Skeletal muscle tissue (tissue), 4 donors: ENCODE measurements around the gene M1AP. TPM values are rescaled to one million over a fixed set of nuclear protein-coding genes. Genes with fewer than 3 reads are reported as not detected.
"Not testable (repeated sequence)": the region's sequence is repeated elsewhere in the genome, so short reads cannot be mapped to it uniquely, and the experiment has no call there.

Experiments used
- H3K27ac ChIP-seq: one replicate; pipeline ENCODE4 v1.7.0; 2013; ENCODE audit warnings: mild to moderate bottlenecking, low read depth, low read length, inconsistent platforms
- H3K27me3 ChIP-seq, 3 donors: one replicate each; pipeline ENCODE4 v1.7.0; 2013; ENCODE audit warnings: low read length in 3 of 3; ENCODE audit not compliant: control insufficient read depth in 3 of 3, insufficient read depth in 3 of 3
- H3K36me3 ChIP-seq, 3 donors: one replicate each; pipeline ENCODE4 v1.7.0; 2013; ENCODE audit warnings: low read length in 3 of 3; ENCODE audit not compliant: control insufficient read depth in 3 of 3, insufficient read depth in 3 of 3
- H3K4me1 ChIP-seq, 3 donors: one replicate each; pipeline ENCODE4 v1.7.0; 2013; ENCODE audit warnings: low read length in 3 of 3, mild to moderate bottlenecking in 3 of 3; ENCODE audit not compliant: control insufficient read depth in 3 of 3, insufficient read depth in 3 of 3
- H3K4me3 ChIP-seq, 3 donors: one replicate each; pipeline ENCODE4 v1.7.0; 2013; ENCODE audit warnings: low read length in 3 of 3
- H3K9ac ChIP-seq, 3 donors: one replicate each; pipeline ENCODE4 v1.7.0; 2013; ENCODE audit warnings: low read length in 3 of 3, mild to moderate bottlenecking in 3 of 3, moderate library complexity in 2 of 3, low read depth in 1 of 3
- H3K9me3 ChIP-seq, 3 donors: one replicate each; pipeline ENCODE4 v1.7.0; 2013; ENCODE audit warnings: low read length in 3 of 3; ENCODE audit not compliant: control insufficient read depth in 3 of 3
- total RNA-seq: library from RNA; depleted of rRNA; stranded (reverse); fragments of >200 nt; gene quantifications from one replicate; pipeline ENCODE4 v1.2.3, GENCODE V29; 2014
- donor health status: Osteomylitis.

The M1AP gene
- total RNA-seq, 1 donor from 2014 or later = not detected

DNA sequence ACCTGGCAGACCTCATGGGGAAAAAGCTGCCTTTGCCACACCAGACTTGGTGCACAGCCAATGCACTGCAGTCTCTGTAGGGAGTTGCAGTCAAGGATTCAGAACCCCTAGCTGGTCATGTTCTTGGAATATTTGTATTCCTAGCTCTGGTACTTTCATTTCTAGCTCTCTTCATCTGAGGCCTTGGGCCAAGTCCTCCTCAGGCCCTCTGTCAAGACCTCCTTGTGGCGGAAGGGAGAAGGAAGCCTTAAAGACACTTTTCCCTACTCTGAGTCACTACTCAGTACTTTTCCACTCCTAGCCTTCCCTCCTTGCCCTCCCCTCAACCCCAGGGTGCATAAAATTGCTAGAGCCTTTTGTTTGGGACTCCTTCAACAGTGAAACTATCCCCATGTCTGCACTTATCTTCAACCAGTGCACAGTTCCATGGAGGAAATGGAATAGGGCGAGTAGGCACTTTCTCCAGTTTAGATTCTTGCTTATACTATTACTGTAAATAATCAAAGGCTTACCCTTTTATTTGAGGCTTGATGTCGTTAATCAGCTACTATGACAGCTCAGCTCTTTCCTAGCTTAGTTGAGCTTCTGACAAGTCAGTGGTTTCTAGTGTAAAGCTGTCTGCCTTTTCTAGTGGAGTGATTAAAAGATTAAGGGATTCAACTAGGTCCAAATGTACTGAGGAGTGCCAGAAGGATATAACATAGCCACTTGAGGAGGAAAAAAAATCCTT, 15.8 kb downstream of the M1AP start:
- Histone ChIP-seq H3K9ac (no peak overlapping the region), H3K36me3 (no peaks in the 10 kb centered on the region), H3K4me1 (no peaks in the 10 kb centered on the region), H3K4me3 (no peak overlapping the region), H3K27ac (no peak overlapping the region), H3K9me3 (no peaks in the 10 kb centered on the region), H3K27me3 (no peaks in the 10 kb centered on the region)

DNA sequence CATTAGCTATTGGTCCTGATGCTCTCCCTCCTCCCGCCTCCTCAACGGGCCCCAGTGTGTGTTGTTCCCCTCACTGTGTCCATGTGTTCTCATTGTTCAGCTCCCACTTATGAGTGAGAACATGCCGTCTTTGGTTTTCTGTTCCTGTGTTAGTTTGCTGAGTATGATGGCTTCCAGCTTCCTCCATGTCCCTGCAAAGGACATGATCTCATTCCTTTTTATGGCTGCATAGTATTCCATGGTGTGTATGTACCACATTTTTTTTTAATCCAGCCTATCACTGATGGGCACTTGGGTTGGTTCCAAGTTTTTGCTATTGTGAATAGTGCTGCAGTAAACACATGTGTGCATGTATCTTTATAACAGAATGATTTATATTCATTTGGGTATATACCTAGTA, 17.7 kb downstream of the M1AP start:
- not testable (repeated sequence) for H3K9me3 ChIP-seq, H3K9ac ChIP-seq, H3K36me3 ChIP-seq, H3K4me3 ChIP-seq, H3K27ac ChIP-seq, H3K4me1 ChIP-seq, H3K27me3 ChIP-seq

GRCh38 chr2:74628538-74629105, 19.5 kb downstream of the M1AP start:
- Histone ChIP-seq H3K36me3 (no peaks in the 10 kb centered on the region), H3K27ac (no peak overlapping the region), H3K9ac (no peak overlapping the region), H3K9me3 (no peaks in the 10 kb centered on the region), H3K4me3 (no peak overlapping the region), H3K27me3 (no peaks in the 10 kb centered on the region), H3K4me1 (no peaks in the 10 kb centered on the region)

DNA sequence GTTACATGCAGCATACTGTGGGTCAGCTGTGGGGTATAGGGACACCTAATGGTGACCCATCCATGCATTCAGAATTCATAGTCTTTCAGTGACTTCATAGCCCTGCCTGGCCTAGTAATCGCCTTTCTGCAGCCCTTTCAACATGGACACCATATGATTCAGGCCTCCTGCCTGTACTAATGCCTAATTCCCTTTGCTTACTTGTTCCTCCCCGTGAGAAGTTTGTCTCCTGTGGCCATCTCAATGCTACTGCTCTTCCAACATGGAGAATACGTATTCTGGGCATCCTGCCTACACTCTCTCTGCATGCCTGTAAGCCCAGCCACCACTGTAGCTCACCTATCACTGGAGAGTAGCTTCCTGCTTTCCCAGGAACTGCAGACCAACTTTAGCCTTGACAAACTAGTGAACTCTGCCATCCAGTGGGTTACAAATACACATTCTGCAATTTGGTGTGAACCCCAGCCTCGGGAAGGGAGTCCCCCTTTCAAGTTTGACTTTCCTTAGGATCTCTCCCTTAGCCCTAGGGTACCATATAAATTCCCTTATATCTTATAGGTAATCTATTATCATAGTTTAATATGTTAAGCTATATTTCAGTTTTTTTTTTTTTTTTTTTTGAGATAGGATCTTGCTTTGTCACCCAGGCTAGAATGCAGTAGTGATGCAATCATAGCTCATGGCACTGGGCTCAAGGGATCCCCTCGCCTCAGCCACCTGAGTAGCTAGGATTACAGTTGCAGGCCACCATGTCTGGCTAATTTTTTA, 22.3 kb downstream of the M1AP start:
- H3K4me1 ChIP-seq = no peaks in the 10 kb centered on the region
- no peaks in the 10 kb centered on the region for H3K36me3 ChIP-seq
- H3K9me3 ChIP-seq = no peaks in the 10 kb centered on the region
- no peak overlapping the region for H3K27ac ChIP-seq
- H3K9ac ChIP-seq = no peak overlapping the region
- H3K4me3 ChIP-seq = no peak overlapping the region
- no peaks in the 10 kb centered on the region for H3K27me3 ChIP-seq

DNA sequence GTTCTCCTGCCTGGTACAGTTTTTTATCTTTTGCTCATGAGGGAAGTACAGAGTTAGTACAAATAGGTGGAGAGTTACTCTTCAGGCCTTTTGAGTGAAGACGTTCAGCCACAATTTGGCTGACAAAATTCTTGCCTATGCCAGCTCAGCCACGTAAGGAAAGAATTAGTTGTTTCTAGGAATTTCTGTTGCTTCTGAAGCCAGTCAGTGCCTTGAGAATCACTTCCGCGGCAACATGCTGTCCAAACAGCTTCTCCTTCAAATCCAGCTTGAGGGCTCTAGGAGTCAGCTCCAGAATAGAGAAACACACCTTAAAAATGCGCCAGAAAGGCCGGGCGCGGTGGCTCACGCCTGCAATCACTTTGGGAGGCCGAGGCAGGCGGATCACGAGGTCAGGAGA, 27.5 kb downstream of the M1AP start:
- Histone ChIP-seq H3K4me3 (no peak overlapping the region), H3K27me3 (peaks cover 0 to 7% (median 3%) of the 10 kb centered on the region in 3 donors), H3K27ac (no peak overlapping the region), H3K9ac (no peak overlapping the region), H3K36me3 (no peaks in the 10 kb centered on the region), H3K4me1 (no peaks in the 10 kb centered on the region), H3K9me3 (no peaks in the 10 kb centered on the region)

DNA sequence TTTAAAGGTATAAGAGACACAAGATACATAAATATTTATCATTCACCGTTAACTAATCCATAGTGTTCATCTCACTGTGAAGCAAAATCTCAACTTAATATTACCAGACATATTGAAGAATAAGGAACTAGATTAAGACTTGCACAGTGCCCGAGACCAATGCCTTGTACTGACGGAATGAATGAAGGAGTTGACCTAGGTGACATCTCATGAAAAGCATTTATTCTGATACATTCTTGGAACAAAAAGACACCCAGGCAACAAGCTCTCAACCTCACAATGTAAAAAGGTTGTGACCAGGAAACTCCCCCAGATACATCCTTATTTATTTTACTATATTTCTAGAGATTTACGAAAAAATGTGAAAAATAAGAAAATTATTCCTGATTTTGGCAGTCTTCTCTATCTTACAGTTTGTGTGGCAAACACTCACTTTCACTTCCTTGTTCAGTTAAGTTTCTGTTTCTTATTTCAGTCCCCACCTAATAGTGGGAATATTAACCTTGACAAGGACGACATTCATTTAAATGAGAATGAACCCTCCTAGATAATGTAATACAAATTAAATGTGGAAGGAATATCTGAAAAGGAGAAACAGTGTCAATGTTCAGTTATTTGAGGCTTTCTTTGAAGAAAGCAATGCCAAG, 28.4 kb downstream of the M1AP start:
- Histone ChIP-seq H3K4me1 (no peaks in the 10 kb centered on the region), H3K27ac (no peak overlapping the region)

GRCh38 chr2:74618410-74619083, 29.6 kb downstream of the M1AP start:
- no peaks in the 10 kb centered on the region for H3K36me3 ChIP-seq
- H3K4me1 ChIP-seq = no peaks in the 10 kb centered on the region
- no peaks in the 10 kb centered on the region for H3K9me3 ChIP-seq
- H3K27me3 ChIP-seq = peaks cover 0 to 18% (median 10%) of the 10 kb centered on the region in 3 donors
- no peak overlapping the region for H3K27ac ChIP-seq
- no peak overlapping the region for H3K4me3 ChIP-seq
- H3K9ac ChIP-seq = no peak overlapping the region

More for the DNA sequence above, 28.4 kb downstream of the M1AP start:
- H3K9me3 ChIP-seq = no peaks in the 10 kb centered on the region
- peaks cover 0 to 9% (median 3%) of the 10 kb centered on the region in 3 donors for H3K27me3 ChIP-seq
- no peak overlapping the region for H3K9ac ChIP-seq
- no peak overlapping the region for H3K4me3 ChIP-seq
- H3K36me3 ChIP-seq = no peaks in the 10 kb centered on the region

- H3K9me3 ChIP-seq = no peaks in the 10 kb centered on the region
- no peak overlapping the region for H3K27ac ChIP-seq
- H3K4me1 ChIP-seq = no peaks in the 10 kb centered on the region
- H3K27me3 ChIP-seq = peaks cover 0 to 18% (median 14%) of the 10 kb centered on the region in 3 donors
- no peaks in the 10 kb centered on the region for H3K36me3 ChIP-seq
- H3K4me3 ChIP-seq = no peak overlapping the region
- H3K9ac ChIP-seq = no peak overlapping the region
Observed at GRCh38 chr2:74617122-74617521, 31.0 kb downstream of the M1AP start.

DNA sequence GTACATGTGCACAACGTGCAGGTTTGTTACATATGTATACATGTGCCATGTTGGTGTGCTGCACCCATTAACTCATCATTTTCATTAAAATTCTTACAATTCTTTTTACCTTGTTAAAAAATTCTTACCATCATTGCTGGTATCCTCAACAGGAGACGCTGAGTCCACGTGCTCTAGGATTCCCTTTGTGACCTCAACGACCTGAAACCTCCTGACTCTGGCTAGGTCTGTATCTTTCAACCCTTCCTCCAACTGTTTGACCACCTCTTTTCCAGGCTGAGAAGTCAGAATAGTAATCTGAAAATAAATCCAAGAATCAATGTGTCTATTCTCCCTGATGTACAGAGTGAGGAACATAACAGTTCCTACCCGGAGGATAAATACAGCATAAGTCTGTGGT, 41.2 kb downstream of the M1AP start:
- no peaks in the 10 kb centered on the region for H3K4me1 ChIP-seq
- no peaks in the 10 kb centered on the region for H3K9me3 ChIP-seq
- H3K4me3 ChIP-seq = no peak overlapping the region
- no peaks in the 10 kb centered on the region for H3K36me3 ChIP-seq
- no peak overlapping the region for H3K27ac ChIP-seq
- H3K9ac ChIP-seq = no peak overlapping the region
- H3K27me3 ChIP-seq = peaks cover 10 to 17% (median 12%) of the 10 kb centered on the region in 3 donors
